ENCODE results near the gene RFTN1.

GRCh38 chr3:16304061-16305010, 209.2 kb downstream of the RFTN1 start:
- TF ChIP-seq CTCF (IDR thresholded peaks at IDR 0.05), result no peak
- no peak for TF ChIP-seq POLR2A (IDR thresholded peaks at IDR 0.05)

Measured in heart left ventricle (tissue), 13 donors.